Measurements from ENCODE around the gene PSMB3.

The PSMB3 gene

DNA sequence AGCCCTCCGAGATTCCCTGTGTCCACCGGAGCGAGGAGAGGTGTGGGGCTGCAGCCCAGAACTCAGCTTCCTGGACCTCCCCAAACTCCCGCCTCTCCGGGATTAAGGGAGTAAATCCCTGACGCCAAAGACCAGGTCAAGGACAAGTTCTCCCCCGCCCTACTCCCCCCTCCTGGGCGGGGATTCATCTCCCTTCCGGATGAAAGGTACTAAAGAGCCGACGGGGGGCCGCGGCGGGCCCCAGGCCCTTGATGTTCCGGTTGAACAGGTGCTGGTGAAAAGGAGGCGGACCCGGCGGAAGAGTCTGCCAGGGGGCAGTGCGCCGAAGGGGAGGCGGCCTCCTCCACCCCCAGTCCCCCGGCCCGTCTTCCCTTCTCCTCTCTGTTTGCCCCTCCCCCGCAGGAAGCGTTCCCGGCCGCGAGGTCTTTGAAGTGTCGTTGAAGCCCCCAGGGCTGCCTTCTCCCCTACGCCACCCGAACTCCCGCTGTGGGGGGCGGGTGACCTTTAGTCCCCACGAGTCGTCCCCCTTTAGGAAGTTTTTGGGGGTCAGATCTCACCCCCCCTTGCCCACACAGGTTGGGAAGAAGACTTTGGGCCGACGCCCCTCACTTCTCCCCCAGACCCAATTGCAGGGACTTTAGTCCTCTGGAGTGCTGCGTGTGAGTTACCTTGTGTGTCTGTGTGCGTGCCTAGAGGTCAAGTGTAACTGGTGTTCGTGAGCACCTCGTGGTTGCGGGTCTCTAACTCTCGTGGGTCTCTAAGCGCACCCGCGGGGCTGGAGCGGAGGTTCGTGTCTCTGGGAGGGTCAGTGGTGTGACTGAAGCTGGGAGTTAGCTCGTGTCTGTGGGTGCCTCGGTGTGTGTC lies 48.6 kb upstream of the PSMB3 start (continued):
- TF ChIP-seq, protein P1, sequence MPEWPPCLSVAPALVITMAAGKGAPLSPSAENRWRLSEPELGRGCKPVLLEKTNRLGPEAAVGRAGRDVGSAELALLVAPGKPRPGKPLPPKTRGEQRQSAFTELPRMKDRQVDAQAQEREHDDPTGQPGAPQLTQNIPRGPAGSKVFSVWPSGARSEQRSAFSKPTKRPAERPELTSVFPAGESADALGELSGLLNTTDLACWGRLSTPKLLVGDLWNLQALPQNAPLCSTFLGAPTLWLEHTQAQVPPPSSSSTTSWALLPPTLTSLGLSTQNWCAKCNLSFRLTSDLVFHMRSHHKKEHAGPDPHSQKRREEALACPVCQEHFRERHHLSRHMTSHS (tag by site-specific recombination; IDR thresholded peaks at IDR 0.05): no peak
- no peak for TF ChIP-seq ZNF654 (tag by site-specific recombination; IDR thresholded peaks at IDR 0.05; ENCODE audit: low read depth)
- no peak for TF ChIP-seq ZNF350 (tag by site-specific recombination; IDR thresholded peaks at IDR 0.05)
- no peak for TF ChIP-seq ZNF791 (tag by site-specific recombination; IDR thresholded peaks at IDR 0.05)
- TF ChIP-seq ZNF626 (tag by site-specific recombination; IDR thresholded peaks at IDR 0.05): no peak
- no peak for TF ChIP-seq GFI1B (tag by site-specific recombination; IDR thresholded peaks at IDR 0.05)
- TF ChIP-seq, protein P2, sequence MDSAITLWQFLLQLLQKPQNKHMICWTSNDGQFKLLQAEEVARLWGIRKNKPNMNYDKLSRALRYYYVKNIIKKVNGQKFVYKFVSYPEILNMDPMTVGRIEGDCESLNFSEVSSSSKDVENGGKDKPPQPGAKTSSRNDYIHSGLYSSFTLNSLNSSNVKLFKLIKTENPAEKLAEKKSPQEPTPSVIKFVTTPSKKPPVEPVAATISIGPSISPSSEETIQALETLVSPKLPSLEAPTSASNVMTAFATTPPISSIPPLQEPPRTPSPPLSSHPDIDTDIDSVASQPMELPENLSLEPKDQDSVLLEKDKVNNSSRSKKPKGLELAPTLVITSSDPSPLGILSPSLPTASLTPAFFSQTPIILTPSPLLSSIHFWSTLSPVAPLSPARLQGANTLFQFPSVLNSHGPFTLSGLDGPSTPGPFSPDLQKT (IDR thresholded peaks at IDR 0.05; ENCODE audit: borderline replicate concordance, low read depth, low read length): no peak; the same call in 1 of the 2 replicates
- no peak for TF ChIP-seq ZNF311 (tag by site-specific recombination; IDR thresholded peaks at IDR 0.05; ENCODE audit: borderline replicate concordance)
- no peak for TF ChIP-seq ZNF121 (tag by site-specific recombination; IDR thresholded peaks at IDR 0.05)
- TF ChIP-seq, protein P3, sequence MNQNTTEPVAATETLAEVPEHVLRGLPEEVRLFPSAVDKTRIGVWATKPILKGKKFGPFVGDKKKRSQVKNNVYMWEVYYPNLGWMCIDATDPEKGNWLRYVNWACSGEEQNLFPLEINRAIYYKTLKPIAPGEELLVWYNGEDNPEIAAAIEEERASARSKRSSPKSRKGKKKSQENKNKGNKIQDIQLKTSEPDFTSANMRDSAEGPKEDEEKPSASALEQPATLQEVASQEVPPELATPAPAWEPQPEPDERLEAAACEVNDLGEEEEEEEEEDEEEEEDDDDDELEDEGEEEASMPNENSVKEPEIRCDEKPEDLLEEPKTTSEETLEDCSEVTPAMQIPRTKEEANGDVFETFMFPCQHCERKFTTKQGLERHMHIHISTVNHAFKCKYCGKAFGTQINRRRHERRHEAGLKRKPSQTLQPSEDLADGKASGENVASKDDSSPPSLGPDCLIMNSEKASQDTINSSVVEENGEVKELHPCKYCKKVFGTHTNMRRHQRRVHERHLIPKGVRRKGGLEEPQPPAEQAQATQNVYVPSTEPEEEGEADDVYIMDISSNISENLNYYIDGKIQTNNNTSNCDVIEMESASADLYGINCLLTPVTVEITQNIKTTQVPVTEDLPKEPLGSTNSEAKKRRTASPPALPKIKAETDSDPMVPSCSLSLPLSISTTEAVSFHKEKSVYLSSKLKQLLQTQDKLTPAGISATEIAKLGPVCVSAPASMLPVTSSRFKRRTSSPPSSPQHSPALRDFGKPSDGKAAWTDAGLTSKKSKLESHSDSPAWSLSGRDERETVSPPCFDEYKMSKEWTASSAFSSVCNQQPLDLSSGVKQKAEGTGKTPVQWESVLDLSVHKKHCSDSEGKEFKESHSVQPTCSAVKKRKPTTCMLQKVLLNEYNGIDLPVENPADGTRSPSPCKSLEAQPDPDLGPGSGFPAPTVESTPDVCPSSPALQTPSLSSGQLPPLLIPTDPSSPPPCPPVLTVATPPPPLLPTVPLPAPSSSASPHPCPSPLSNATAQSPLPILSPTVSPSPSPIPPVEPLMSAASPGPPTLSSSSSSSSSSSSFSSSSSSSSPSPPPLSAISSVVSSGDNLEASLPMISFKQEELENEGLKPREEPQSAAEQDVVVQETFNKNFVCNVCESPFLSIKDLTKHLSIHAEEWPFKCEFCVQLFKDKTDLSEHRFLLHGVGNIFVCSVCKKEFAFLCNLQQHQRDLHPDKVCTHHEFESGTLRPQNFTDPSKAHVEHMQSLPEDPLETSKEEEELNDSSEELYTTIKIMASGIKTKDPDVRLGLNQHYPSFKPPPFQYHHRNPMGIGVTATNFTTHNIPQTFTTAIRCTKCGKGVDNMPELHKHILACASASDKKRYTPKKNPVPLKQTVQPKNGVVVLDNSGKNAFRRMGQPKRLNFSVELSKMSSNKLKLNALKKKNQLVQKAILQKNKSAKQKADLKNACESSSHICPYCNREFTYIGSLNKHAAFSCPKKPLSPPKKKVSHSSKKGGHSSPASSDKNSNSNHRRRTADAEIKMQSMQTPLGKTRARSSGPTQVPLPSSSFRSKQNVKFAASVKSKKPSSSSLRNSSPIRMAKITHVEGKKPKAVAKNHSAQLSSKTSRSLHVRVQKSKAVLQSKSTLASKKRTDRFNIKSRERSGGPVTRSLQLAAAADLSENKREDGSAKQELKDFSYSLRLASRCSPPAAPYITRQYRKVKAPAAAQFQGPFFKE (tag by site-specific recombination; IDR thresholded peaks at IDR 0.05; ENCODE audit: borderline replicate concordance): no peak; the same call in 1 of the 2 replicates
- no peak for TF ChIP-seq GLI2 (tag by site-specific recombination; IDR thresholded peaks at IDR 0.05; ENCODE audit: borderline replicate concordance, low read depth)
- peak; percentile 78 for TF ChIP-seq ZNF423 (tag by site-specific recombination; IDR thresholded peaks at IDR 0.05)
- peak; percentile 86 for TF ChIP-seq ZBTB20 (tag by site-specific recombination; IDR thresholded peaks at IDR 0.05)
- TF ChIP-seq ZNF776 (tag by site-specific recombination; IDR thresholded peaks at IDR 0.05; ENCODE audit: borderline replicate concordance): no peak
- TF ChIP-seq, protein P4, sequence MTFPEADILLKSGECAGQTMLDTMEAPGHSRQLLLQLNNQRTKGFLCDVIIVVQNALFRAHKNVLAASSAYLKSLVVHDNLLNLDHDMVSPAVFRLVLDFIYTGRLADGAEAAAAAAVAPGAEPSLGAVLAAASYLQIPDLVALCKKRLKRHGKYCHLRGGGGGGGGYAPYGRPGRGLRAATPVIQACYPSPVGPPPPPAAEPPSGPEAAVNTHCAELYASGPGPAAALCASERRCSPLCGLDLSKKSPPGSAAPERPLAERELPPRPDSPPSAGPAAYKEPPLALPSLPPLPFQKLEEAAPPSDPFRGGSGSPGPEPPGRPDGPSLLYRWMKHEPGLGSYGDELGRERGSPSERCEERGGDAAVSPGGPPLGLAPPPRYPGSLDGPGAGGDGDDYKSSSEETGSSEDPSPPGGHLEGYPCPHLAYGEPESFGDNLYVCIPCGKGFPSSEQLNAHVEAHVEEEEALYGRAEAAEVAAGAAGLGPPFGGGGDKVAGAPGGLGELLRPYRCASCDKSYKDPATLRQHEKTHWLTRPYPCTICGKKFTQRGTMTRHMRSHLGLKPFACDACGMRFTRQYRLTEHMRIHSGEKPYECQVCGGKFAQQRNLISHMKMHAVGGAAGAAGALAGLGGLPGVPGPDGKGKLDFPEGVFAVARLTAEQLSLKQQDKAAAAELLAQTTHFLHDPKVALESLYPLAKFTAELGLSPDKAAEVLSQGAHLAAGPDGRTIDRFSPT (tag by site-specific recombination; IDR thresholded peaks at IDR 0.05): peak; percentile 92
- TF ChIP-seq RBAK (tag by site-specific recombination; IDR thresholded peaks at IDR 0.05): no peak
- TF ChIP-seq ZNF202 (tag by site-specific recombination; IDR thresholded peaks at IDR 0.05; ENCODE audit: borderline replicate concordance): no peak
- TF ChIP-seq, protein P5, sequence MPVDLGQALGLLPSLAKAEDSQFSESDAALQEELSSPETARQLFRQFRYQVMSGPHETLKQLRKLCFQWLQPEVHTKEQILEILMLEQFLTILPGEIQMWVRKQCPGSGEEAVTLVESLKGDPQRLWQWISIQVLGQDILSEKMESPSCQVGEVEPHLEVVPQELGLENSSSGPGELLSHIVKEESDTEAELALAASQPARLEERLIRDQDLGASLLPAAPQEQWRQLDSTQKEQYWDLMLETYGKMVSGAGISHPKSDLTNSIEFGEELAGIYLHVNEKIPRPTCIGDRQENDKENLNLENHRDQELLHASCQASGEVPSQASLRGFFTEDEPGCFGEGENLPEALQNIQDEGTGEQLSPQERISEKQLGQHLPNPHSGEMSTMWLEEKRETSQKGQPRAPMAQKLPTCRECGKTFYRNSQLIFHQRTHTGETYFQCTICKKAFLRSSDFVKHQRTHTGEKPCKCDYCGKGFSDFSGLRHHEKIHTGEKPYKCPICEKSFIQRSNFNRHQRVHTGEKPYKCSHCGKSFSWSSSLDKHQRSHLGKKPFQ (tag by site-specific recombination; IDR thresholded peaks at IDR 0.05): no peak
- TF ChIP-seq ZNF621 (tag by site-specific recombination; IDR thresholded peaks at IDR 0.05): no peak
- 0 out of 2 replicates have a peak, but pooled peaks have one; percentile 35 for TF ChIP-seq ZSCAN30 (tag by site-specific recombination; IDR thresholded peaks at IDR 0.05)
- peak; percentile 90 for TF ChIP-seq GLIS1 (tag by site-specific recombination; IDR thresholded peaks at IDR 0.05)
- peak; percentile 99 for TF ChIP-seq GLIS2 (tag by site-specific recombination; IDR thresholded peaks at IDR 0.05)
- TF ChIP-seq, protein P6, sequence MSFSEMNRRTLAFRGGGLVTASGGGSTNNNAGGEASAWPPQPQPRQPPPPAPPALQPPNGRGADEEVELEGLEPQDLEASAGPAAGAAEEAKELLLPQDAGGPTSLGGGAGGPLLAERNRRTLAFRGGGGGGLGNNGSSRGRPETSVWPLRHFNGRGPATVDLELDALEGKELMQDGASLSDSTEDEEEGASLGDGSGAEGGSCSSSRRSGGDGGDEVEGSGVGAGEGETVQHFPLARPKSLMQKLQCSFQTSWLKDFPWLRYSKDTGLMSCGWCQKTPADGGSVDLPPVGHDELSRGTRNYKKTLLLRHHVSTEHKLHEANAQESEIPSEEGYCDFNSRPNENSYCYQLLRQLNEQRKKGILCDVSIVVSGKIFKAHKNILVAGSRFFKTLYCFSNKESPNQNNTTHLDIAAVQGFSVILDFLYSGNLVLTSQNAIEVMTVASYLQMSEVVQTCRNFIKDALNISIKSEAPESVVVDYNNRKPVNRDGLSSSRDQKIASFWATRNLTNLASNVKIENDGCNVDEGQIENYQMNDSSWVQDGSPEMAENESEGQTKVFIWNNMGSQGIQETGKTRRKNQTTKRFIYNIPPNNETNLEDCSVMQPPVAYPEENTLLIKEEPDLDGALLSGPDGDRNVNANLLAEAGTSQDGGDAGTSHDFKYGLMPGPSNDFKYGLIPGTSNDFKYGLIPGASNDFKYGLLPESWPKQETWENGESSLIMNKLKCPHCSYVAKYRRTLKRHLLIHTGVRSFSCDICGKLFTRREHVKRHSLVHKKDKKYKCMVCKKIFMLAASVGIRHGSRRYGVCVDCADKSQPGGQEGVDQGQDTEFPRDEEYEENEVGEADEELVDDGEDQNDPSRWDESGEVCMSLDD (tag by site-specific recombination; IDR thresholded peaks at IDR 0.05): peak; percentile 96; the same call in 1 of the 2 replicates
- no peak for TF ChIP-seq HOXD13 (CRISPR knock-in tag; IDR thresholded peaks at IDR 0.05; ENCODE audit: borderline replicate concordance)

All from HEK293 (cell line).